Adrenal gland (tissue), 5 donors: ENCODE results near the gene BZW1.

ENCODE experiments used
- POLR2A ChIP-seq, 2 donors: fragments of 450-650 bp; IDR thresholded peaks; one replicate each; pipeline ENCODE4 v1.6.1; 2017; ENCODE audit warnings: antibody characterized with exemption in 2 of 2, mild to moderate bottlenecking in 2 of 2, moderate library complexity in 1 of 2
- TF ChIP-seq, protein P1 (sequence below), 6 experiments: fragments of 450-650 bp in 4 of 6; fragments of 200-600 bp in 2 of 6; sonication (generic) in 1 of 6; IDR thresholded peaks; 1 replicate in 5 of 6; 2 replicates in 1 of 6; pipeline versions ENCODE4 v1.5.1 to v1.8.0; 2016 to 2021; ENCODE audit warnings: antibody characterized with exemption in 6 of 6, mild to moderate bottlenecking in 2 of 6, moderate library complexity in 1 of 6
- donor health status: DM: no; HTN: no; CAD: no.

DNA sequence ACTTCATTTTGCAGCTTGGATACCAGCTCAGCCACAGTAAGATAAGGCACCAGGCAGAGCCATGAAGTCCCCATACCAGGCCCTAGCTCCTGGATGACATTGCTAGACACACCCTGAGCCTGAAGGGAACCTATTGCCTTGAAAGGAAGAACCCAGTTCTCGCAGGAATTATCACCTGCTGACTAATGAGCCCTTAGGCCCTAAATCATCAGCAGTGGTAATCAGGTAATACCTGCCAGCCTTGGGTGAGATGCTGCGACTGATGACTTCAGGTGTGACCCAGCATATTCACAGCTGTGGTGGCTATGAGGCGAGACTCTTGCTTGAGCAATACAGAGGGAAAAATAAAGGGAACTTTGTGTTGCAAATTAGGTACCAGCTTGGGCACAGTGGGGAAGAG, 27.8 kb downstream of the BZW1 start:
- TF ChIP-seq, protein P1, sequence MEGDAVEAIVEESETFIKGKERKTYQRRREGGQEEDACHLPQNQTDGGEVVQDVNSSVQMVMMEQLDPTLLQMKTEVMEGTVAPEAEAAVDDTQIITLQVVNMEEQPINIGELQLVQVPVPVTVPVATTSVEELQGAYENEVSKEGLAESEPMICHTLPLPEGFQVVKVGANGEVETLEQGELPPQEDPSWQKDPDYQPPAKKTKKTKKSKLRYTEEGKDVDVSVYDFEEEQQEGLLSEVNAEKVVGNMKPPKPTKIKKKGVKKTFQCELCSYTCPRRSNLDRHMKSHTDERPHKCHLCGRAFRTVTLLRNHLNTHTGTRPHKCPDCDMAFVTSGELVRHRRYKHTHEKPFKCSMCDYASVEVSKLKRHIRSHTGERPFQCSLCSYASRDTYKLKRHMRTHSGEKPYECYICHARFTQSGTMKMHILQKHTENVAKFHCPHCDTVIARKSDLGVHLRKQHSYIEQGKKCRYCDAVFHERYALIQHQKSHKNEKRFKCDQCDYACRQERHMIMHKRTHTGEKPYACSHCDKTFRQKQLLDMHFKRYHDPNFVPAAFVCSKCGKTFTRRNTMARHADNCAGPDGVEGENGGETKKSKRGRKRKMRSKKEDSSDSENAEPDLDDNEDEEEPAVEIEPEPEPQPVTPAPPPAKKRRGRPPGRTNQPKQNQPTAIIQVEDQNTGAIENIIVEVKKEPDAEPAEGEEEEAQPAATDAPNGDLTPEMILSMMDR (IDR thresholded peaks at IDR 0.05) = no peak
- no peak for TF ChIP-seq POLR2A (IDR thresholded peaks at IDR 0.05)
